Glutamatergic neuron (in vitro differentiated cells): ENCODE measurements around the gene RIPPLY1. TPM values are rescaled to one million over a fixed set of nuclear protein-coding genes. Genes with fewer than 3 reads are reported as not detected.

ENCODE experiments used
- DNase-seq: peaks from one replicate; pipeline ENCODE4 v3.0.0; 2022
- H3K27ac Mint-ChIP-seq: one replicate; pipeline ENCODE4 v1.8.0; 2020; ENCODE audit warnings: mild to moderate bottlenecking, mixed read lengths, inconsistent platforms; ENCODE audit not compliant: unreplicated experiment
- H3K27me3 Mint-ChIP-seq: one replicate; pipeline ENCODE4 v1.8.0; 2020; ENCODE audit warnings: mild to moderate bottlenecking, moderate library complexity, mixed read lengths, inconsistent platforms; ENCODE audit not compliant: unreplicated experiment
- H3K36me3 Mint-ChIP-seq: one replicate; pipeline ENCODE4 v1.8.0; 2020; ENCODE audit warnings: mild to moderate bottlenecking, mixed read lengths, inconsistent platforms; ENCODE audit not compliant: unreplicated experiment
- H3K4me1 Mint-ChIP-seq: one replicate; pipeline ENCODE4 v1.8.0; 2020; ENCODE audit warnings: mild to moderate bottlenecking, low read depth, mixed read lengths, inconsistent platforms; ENCODE audit not compliant: unreplicated experiment
- H3K4me3 Mint-ChIP-seq: one replicate; pipeline ENCODE4 v1.8.0; 2020; ENCODE audit warnings: mild to moderate bottlenecking, mixed read lengths, inconsistent platforms; ENCODE audit not compliant: unreplicated experiment
- H3K9me3 Mint-ChIP-seq: one replicate; pipeline ENCODE4 v1.8.0; 2020; ENCODE audit warnings: mild to moderate bottlenecking, moderate library complexity, mixed read lengths, inconsistent platforms; ENCODE audit not compliant: unreplicated experiment
- long read RNA-seq: library from polyadenylated mRNA; unstranded; transcript quantifications from one replicate; pipeline ENCODE4 v2.0.0, GENCODE V29; 2020; ENCODE audit not compliant: unreplicated experiment
- total RNA-seq: library from RNA; stranded (reverse); fragmentation: NEBNext Ultra II Directional; extraction: Animal tissue kit (Norgen Biotek cat#: 25700); gene quantifications from one replicate; pipeline ENCODE4 v1.2.1, GENCODE V29; 2021; ENCODE audit not compliant: unreplicated experiment
- TF ChIP-seq, protein P1 (sequence below): fragments of 200-600 bp; sonication (generic); IDR thresholded peaks from one replicate; pipeline ENCODE4 v1.5.0; 2021; ENCODE audit not compliant: partially characterized antibody, unreplicated experiment

Gene RIPPLY1, protein sequence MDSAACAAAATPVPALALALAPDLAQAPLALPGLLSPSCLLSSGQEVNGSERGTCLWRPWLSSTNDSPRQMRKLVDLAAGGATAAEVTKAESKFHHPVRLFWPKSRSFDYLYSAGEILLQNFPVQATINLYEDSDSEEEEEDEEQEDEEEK
- not detected for total RNA-seq
- long read RNA-seq = 0 reads

DNA sequence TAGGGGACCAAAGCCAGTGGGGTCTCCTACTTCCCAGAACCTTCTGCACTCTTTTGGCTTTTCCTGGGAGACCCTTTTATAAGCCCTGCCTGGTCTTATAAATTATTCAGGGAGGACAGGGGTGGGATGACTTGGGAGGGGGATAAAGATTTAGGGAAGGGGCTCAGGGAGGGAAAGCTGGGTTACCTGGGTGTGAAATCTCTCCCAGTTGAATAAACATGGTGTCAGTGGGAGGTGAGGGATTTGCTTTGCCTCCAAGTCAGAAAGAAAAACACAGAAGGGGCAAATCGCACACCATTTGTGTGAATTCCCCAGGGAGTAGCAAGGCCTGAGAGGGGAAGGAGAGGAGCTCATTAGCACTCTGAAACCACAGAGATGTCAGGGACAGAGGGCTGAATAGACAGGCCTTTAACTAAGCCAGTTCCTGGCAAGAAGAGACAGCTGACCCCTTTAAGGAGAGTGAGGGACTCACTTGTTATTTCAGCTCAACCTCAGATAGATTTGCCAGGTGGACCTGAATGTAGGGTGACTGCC is at the start of gene RIPPLY1:
RIPPLY1 (minus strand) TSS at position 51 of the 534 bp plus-strand sequence. CDS start 54 bp downstream, outside the sequence.
- Mint-ChIP-seq H3K4me1 (peaks cover 5% of the 10 kb centered on the region), H3K9me3 (no peaks in the 10 kb centered on the region), H3K27me3 (peaks cover 4% of the 10 kb centered on the region), H3K36me3 (no peaks in the 10 kb centered on the region), H3K27ac (peak within 1 kb of the TSS; percentile 64), H3K4me3 (peak within 1 kb of the TSS; percentile 34)
- TF ChIP-seq, protein P1, sequence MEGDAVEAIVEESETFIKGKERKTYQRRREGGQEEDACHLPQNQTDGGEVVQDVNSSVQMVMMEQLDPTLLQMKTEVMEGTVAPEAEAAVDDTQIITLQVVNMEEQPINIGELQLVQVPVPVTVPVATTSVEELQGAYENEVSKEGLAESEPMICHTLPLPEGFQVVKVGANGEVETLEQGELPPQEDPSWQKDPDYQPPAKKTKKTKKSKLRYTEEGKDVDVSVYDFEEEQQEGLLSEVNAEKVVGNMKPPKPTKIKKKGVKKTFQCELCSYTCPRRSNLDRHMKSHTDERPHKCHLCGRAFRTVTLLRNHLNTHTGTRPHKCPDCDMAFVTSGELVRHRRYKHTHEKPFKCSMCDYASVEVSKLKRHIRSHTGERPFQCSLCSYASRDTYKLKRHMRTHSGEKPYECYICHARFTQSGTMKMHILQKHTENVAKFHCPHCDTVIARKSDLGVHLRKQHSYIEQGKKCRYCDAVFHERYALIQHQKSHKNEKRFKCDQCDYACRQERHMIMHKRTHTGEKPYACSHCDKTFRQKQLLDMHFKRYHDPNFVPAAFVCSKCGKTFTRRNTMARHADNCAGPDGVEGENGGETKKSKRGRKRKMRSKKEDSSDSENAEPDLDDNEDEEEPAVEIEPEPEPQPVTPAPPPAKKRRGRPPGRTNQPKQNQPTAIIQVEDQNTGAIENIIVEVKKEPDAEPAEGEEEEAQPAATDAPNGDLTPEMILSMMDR = no peak
- DNase-seq = no peak

DNA sequence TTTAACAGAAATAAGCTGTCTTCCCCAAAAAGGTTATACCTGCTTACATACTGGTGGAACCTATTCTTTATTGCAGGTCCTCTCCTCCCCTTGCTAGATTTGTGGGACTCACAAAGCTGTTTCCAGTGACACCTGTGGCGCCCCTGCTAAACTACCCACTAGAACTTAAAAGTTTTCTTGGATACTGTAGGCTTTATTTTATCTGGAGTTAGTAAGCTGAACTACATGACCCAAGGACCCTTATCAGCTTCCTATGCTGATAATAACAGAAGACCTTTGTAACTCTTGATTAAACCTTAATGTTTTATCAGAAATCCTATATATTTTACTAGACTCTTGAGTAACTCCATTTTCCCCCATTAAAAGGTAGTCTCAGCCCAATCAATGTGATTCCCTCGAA is 49.4 kb upstream of the RIPPLY1 start:
- no peaks in the 10 kb centered on the region for H3K4me1 Mint-ChIP-seq
- H3K9me3 Mint-ChIP-seq = no peaks in the 10 kb centered on the region
- no peak for DNase-seq
- H3K4me3 Mint-ChIP-seq = no peak overlapping the region
- TF ChIP-seq, protein P1 = no peak
- no peak overlapping the region for H3K27ac Mint-ChIP-seq
- H3K36me3 Mint-ChIP-seq = no peaks in the 10 kb centered on the region
- H3K27me3 Mint-ChIP-seq = no peaks in the 10 kb centered on the region

DNA sequence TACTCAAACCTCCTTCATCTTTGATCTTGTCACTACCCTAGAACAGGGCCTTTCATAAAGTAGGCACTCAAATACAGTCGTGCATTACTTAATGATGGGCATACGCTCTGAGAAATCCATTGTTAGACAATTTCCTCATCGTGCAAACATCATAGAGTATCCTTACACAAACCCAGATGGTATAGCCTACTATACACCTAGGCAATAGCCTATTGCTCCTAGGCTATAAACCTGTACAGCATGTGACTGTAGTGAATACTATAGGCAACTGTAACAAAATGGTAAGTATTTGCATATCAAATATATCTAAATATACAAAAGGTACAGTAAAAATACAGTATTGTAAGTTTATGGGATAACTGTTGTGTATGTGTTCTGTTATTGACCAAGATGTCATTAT is 48.9 kb upstream of the RIPPLY1 start:
- no peak for DNase-seq
- Mint-ChIP-seq H3K36me3 (no peaks in the 10 kb centered on the region), H3K27me3 (no peaks in the 10 kb centered on the region), H3K4me1 (no peaks in the 10 kb centered on the region), H3K27ac (no peak overlapping the region), H3K4me3 (no peak overlapping the region), H3K9me3 (no peaks in the 10 kb centered on the region)
- TF ChIP-seq, protein P1 = no peak

DNA sequence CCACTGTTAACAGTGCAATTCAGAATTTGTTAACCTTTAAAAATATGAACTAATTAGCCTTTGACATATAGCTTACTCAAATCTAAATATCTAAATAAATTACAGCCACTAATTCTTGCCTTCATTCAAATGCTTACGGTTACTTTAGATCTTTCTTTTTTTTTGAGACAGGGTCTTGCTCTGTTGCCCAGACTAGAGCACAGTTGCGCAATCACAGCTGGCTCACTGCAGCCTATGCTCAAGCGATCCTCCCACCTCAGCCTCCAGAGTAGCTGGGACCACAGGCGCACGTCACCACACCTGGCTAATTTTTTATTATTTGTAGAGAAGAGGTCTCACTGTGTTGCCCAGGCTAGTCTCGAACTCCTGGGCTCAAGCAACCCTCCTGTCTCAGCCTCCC is 48.1 kb upstream of the RIPPLY1 start:
- TF ChIP-seq, protein P1 = no peak
- H3K4me3 Mint-ChIP-seq = no peak overlapping the region
- no peaks in the 10 kb centered on the region for H3K4me1 Mint-ChIP-seq
- no peaks in the 10 kb centered on the region for H3K9me3 Mint-ChIP-seq
- no peak for DNase-seq
- H3K27me3 Mint-ChIP-seq = no peaks in the 10 kb centered on the region
- no peaks in the 10 kb centered on the region for H3K36me3 Mint-ChIP-seq
- H3K27ac Mint-ChIP-seq = no peak overlapping the region

DNA sequence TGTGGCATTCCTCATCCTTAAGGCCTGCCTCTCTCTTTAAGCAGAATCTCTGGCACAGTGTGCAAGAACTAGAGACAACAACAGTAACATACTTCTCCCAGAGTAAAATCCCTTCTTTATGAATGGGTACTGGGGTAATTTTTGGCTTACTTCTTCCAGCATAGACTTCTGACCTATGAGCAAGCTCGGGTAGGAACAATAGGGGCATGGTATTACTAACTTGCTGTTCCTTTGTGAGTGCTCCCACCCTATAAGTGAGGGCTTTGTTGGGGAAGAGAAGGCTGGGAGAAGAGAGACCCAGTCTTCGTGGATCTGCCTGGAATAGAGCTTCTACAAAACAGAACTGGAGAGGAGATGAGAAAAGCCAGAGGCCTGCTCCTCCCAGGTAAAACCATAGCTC is 47.2 kb upstream of the RIPPLY1 start:
- DNase-seq = no peak
- Mint-ChIP-seq H3K27me3 (no peaks in the 10 kb centered on the region), H3K4me1 (no peaks in the 10 kb centered on the region), H3K27ac (no peak overlapping the region), H3K4me3 (no peak overlapping the region), H3K9me3 (no peaks in the 10 kb centered on the region), H3K36me3 (no peaks in the 10 kb centered on the region)
- TF ChIP-seq, protein P1 = no peak
